Thyroid gland (tissue), 4 donors: ENCODE data around the gene STXBP5L.

Source experiments
- CTCF ChIP-seq, 6 experiments: fragments of 200-600 bp in 3 of 6; fragments of 450-650 bp in 3 of 6; sonication (generic) in 3 of 6; IDR thresholded peaks; one replicate each; pipeline ENCODE4 v1.5.1; 2016 to 2019; ENCODE audit warnings: antibody characterized with exemption in 6 of 6, mild to moderate bottlenecking in 2 of 6, inconsistent platforms in 1 of 6, moderate library complexity in 1 of 6
- POLR2A ChIP-seq, 2 donors: fragments of 450-650 bp; IDR thresholded peaks; one replicate each; pipeline ENCODE4 v1.6.1; 2017; ENCODE audit warnings: antibody characterized with exemption in 2 of 2, mild to moderate bottlenecking in 2 of 2, moderate library complexity in 1 of 2

- TF ChIP-seq CTCF (IDR thresholded peaks at IDR 0.05) (no peak), POLR2A (IDR thresholded peaks at IDR 0.05) (no peak)
Observed at GRCh38 chr3:120875507-120875906, 32.5 kb upstream of the STXBP5L start.
